ENCODE results near the gene CEP350. TPM values are rescaled to one million over a fixed set of nuclear protein-coding genes. Genes with fewer than 3 reads are reported as not detected.

CEP350 gene
- total and polyA plus RNA-seq, 2 of the 13 experiments (the other 11 are each of a cell fraction or from before 2014, with no cell fraction given): 7.6 to 35.9 TPM

DNA sequence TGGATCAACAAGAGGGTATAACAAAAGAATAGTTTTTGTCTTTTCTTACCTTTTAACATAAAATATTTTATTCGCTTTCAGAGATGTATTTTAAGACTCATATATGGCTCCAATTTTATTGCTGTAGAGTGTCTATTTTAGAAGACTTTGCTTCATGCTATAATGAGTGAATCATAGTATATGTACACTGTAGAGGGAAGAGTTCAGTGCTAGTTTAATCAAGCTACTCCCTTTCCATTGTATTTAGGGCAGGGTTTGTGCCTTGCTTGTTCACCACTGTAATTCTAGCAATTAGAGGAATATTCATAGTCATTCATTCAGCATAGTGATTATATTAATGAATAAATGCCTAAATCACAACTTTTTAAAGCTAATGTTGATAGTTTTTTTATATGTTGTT, 78.8 kb downstream of the CEP350 start:
- no peaks in the 10 kb centered on the region for H3K4me1 ChIP-seq (ENCODE audit: insufficient read depth, low read length)
- ATAC-seq: no peak
- no peaks in the 10 kb centered on the region for H3K9me3 ChIP-seq (ENCODE audit: low read length)
- in situ Hi-C loops (cut with HindIII; ENCODE audit: extremely low pct_ligation_motif_present, low pct_unique_long_range_greater_than_20kb): no loop called here
- WGBS (ENCODE audit: low lambda C conversion rate): 98% methylated on average over 1 of the region's 1 CpG
- H3K36me3 ChIP-seq (replicated peaks in 1 of 2; ENCODE audit: control insufficient read depth in 1 of 2, insufficient read depth in 2 of 2, low read length in 2 of 2): peaks cover 11 to 59% of the 10 kb centered on the region in 2 experiments
- no TSS peak for BruUV-seq (replicated peaks)
- H3K4me2 ChIP-seq (ENCODE audit: low read depth, low read length): no peak overlapping the region
- TF ChIP-seq ZNF776 (CRISPR knock-in tag; IDR thresholded peaks at IDR 0.05): no peak
- no peak for TF ChIP-seq ATAD3A (CRISPR knock-in tag; IDR thresholded peaks at IDR 0.05)
- no peak for TF ChIP-seq ZMYM2 (CRISPR knock-in tag; IDR thresholded peaks at IDR 0.05)
- TF ChIP-seq CBFB (CRISPR knock-in tag; IDR thresholded peaks at IDR 0.05): no peak
- TF ChIP-seq ZNF468 (CRISPR knock-in tag; IDR thresholded peaks at IDR 0.05): no peak
- TF ChIP-seq PBX2 (CRISPR knock-in tag; IDR thresholded peaks at IDR 0.05): no peak
- TF ChIP-seq, protein P1, sequence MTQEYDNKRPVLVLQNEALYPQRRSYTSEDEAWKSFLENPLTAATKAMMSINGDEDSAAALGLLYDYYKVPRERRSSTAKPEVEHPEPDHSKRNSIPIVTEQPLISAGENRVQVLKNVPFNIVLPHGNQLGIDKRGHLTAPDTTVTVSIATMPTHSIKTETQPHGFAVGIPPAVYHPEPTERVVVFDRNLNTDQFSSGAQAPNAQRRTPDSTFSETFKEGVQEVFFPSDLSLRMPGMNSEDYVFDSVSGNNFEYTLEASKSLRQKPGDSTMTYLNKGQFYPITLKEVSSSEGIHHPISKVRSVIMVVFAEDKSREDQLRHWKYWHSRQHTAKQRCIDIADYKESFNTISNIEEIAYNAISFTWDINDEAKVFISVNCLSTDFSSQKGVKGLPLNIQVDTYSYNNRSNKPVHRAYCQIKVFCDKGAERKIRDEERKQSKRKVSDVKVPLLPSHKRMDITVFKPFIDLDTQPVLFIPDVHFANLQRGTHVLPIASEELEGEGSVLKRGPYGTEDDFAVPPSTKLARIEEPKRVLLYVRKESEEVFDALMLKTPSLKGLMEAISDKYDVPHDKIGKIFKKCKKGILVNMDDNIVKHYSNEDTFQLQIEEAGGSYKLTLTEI (CRISPR knock-in tag; conservative IDR thresholded peaks at IDR 0.05): no peak
- H3K27me3 ChIP-seq (ENCODE audit: control insufficient read depth in 1 of 2, insufficient read depth in 2 of 2, low read length in 2 of 2): no peaks in the 10 kb centered on the region
- H3K27ac ChIP-seq (ENCODE audit: extremely low read length, insufficient read depth, low read length): no peak overlapping the region
- H3K9ac ChIP-seq (ENCODE audit: insufficient read depth, low read depth, low read length): no peak overlapping the region
- H2AFZ ChIP-seq (ENCODE audit: low read length): no peak overlapping the region
- no peak for FAIRE-seq
- ChIA-PET CTCF (ENCODE audit: low intra/inter-chr PET ratio, low total read pairs) (no interaction called here), POLR2A (no interaction called here)
- H3K4me3 ChIP-seq (replicated peaks in 1 of 3; ENCODE audit: insufficient read depth in 1 of 3, low read depth in 2 of 3, low read length in 3 of 3): no peak overlapping the region
- intact Hi-C loops (cut with micrococcal nuclease; ENCODE audit: unreplicated experiment): no loop called here
- DNase-seq (ENCODE audit: low spot score): no peak
- no peaks in the 10 kb centered on the region for H4K20me1 ChIP-seq (ENCODE audit: insufficient read depth, low read length)
- H3K79me2 ChIP-seq (ENCODE audit: insufficient read depth, low read length): no peaks in the 10 kb centered on the region
